K562 (cell line): Measurements from ENCODE around the gene LRRC58. TPM values are rescaled to one million over a fixed set of nuclear protein-coding genes. Genes with fewer than 3 reads are reported as not detected.

Experiments
- ATAC-seq: fragments of 200-7000 bp; cut with Tn5 transposase; 3 replicates; pipeline ENCODE4 v1.9.1; 2020; ENCODE audit warnings: moderate library complexity
- BruUV-seq: library from RNA; stranded (reverse); fragments of 400-500 nt; replicated peaks from 2 replicates; lab custom pipeline; 2021; lab: Mats Ljungman, UMichigan
- CTCF ChIA-PET: fragments of 300-600 bp; formaldehyde crosslinking; extraction: SDS; loops from one replicate; lab custom pipeline; 2021; ENCODE audit warnings: low intra/inter-chr PET ratio; lab: Yijun Ruan, JAX
- POLR2A ChIA-PET: fragments of 300-600, 350-650 bp; sonication (Branson Sonifier 250); formaldehyde crosslinking; extraction: SDS; loops from one replicate; lab custom pipeline; 2021; ENCODE audit warnings: antibody characterized with exemption, inconsistent platforms; lab: Yijun Ruan, JAX
- DNase-seq, 4 experiments: peaks; one replicate each; pipeline versions ENCODE4 v3.0.0 to v3.0.0-alpha.2; 2011 to 2018; ENCODE audit warnings: low spot score in 3 of 4, mixed read lengths in 3 of 4; ENCODE audit errors: extremely low read depth in 1 of 4
- FAIRE-seq: peaks from 2 replicates; lab custom pipeline; 2011; peaks lifted over from hg19 to GRCh38; lab: Jason Lieb, UNC
- H2AFZ ChIP-seq: 2 replicates; pipeline ENCODE4 v1.6.0; 2011; ENCODE audit warnings: low read depth, low read length, control low read depth, inconsistent platforms
- H3K27ac ChIP-seq: fragments of 200-600 bp; 3 replicates; pipeline ENCODE4 v1.8.0; 2011; ENCODE audit warnings: low read depth, mild to moderate bottlenecking, control low read depth, inconsistent platforms, low read length, moderate library complexity, mixed read lengths; ENCODE audit errors: extremely low read depth
- H3K27me3 ChIP-seq, 2 experiments: fragments of 300-600 bp in 1 of 2; 2 replicates in 1 of 2; 3 replicates in 1 of 2; pipeline versions ENCODE4 v1.6.0 to v1.8.0; 2011; ENCODE audit warnings: inconsistent platforms in 2 of 2, low read length in 2 of 2, mild to moderate bottlenecking in 1 of 2, mixed read lengths in 1 of 2, moderate library complexity in 1 of 2; ENCODE audit not compliant: control insufficient read depth in 2 of 2, insufficient read depth in 2 of 2
- H3K36me3 ChIP-seq: fragments of 300-600 bp; 3 replicates; pipeline ENCODE4 v1.8.0; 2011; ENCODE audit warnings: mild to moderate bottlenecking, low read length, inconsistent platforms; ENCODE audit not compliant: control insufficient read depth, insufficient read depth
- H3K4me1 ChIP-seq, 2 experiments: fragments of 200-600 bp in 1 of 2; replicated peaks in 1 of 2; 2 replicates in 1 of 2; 3 replicates in 1 of 2; pipeline versions ENCODE4 v1.5.1 to v1.8.0; 2011; ENCODE audit warnings: inconsistent platforms in 2 of 2, low read length in 2 of 2, mild to moderate bottlenecking in 1 of 2, mixed read lengths in 1 of 2, moderate library complexity in 1 of 2; ENCODE audit not compliant: control insufficient read depth in 2 of 2, insufficient read depth in 2 of 2
- H3K4me2 ChIP-seq: 2 replicates; pipeline ENCODE4 v1.6.1; 2011; ENCODE audit warnings: low read length, control low read depth, inconsistent platforms, mixed read lengths; ENCODE audit not compliant: insufficient read depth
- H3K4me3 ChIP-seq: fragments of 200-600 bp; sonication (generic), shearing (Covaris generic); 2 replicates; pipeline ENCODE4 v1.5.1; 2016; ENCODE audit warnings: control low read depth, inconsistent platforms
- H3K79me2 ChIP-seq: fragments of 200-600 bp; 3 replicates; pipeline ENCODE4 v1.8.0; 2011; ENCODE audit warnings: low read length, inconsistent platforms; ENCODE audit not compliant: control insufficient read depth, insufficient read depth
- H3K9ac ChIP-seq, 2 experiments: 2 replicates each; pipeline versions ENCODE4 v1.6.0 to v1.6.1; 2011; ENCODE audit warnings: low read depth in 2 of 2, low read length in 2 of 2, control low read depth in 1 of 2, inconsistent platforms in 1 of 2, mild to moderate bottlenecking in 1 of 2, mixed read lengths in 1 of 2; ENCODE audit not compliant: insufficient read depth in 1 of 2
- H3K9me1 ChIP-seq: one replicate; pipeline ENCODE4 v1.6.0; 2011; ENCODE audit warnings: inconsistent platforms, mild to moderate bottlenecking, low read length, moderate library complexity; ENCODE audit not compliant: control insufficient read depth, insufficient read depth
- H3K9me3 ChIP-seq: replicated peaks from 2 replicates; pipeline ENCODE4 v1.5.1; 2011; ENCODE audit warnings: low read depth, low read length, inconsistent platforms; ENCODE audit not compliant: control insufficient read depth, insufficient read depth
- H4K20me1 ChIP-seq: replicated peaks from 2 replicates; pipeline ENCODE4 v1.6.1; 2011; ENCODE audit warnings: low read length, inconsistent platforms, mixed read lengths; ENCODE audit not compliant: control insufficient read depth, insufficient read depth
- ARID3B ChIP-seq: fragments of 250-450 bp; sonication (Bioruptor Pico); IDR thresholded peaks from 2 replicates; pipeline ENCODE4 v1.4.0; 2020; ENCODE audit warnings: borderline replicate concordance
- CTCF ChIP-seq, 3 experiments: IDR thresholded peaks in 2 of 3; conservative IDR thresholded peaks in 1 of 3; 2 replicates each; pipeline ENCODE4 v1.5.1; 2011 to 2012; ENCODE audit warnings: low read length in 3 of 3, mild to moderate bottlenecking in 3 of 3, control low read depth in 2 of 3, improper control_type of control experiment in 1 of 3, inconsistent platforms in 1 of 3, low read depth in 1 of 3, mixed read lengths in 1 of 3, moderate library complexity in 1 of 3; ENCODE audit not compliant: insufficient read depth in 2 of 3
- ELF1 ChIP-seq: fragments of 200-800 bp; sonication (Bioruptor generic); IDR thresholded peaks from 2 replicates; pipeline ENCODE4 v1.6.1; 2016; ENCODE audit warnings: missing genetic modification characterization, missing compliant biosample characterization
- PHB ChIP-seq: fragments of 250-450 bp; sonication (Bioruptor Pico); IDR thresholded peaks from 2 replicates; pipeline ENCODE4 v1.5.0; 2021
- PML ChIP-seq: IDR thresholded peaks from 2 replicates; pipeline ENCODE4 v1.6.1; 2012; ENCODE audit warnings: low read length, inconsistent platforms
- POLR2B ChIP-seq: fragments of 450-650 bp; IDR thresholded peaks from 2 replicates; pipeline ENCODE4 v1.6.1; 2018; ENCODE audit warnings: low read depth; ENCODE audit not compliant: partially characterized antibody
- PTRF ChIP-seq: fragments of 450-650 bp; IDR thresholded peaks from 2 replicates; pipeline ENCODE4 v1.6.1; 2016; ENCODE audit warnings: mild to moderate bottlenecking, missing genetic modification characterization, missing compliant biosample characterization
- PTTG1 ChIP-seq: fragments of 450-650 bp; IDR thresholded peaks from 2 replicates; pipeline ENCODE4 v1.6.1; 2016; ENCODE audit warnings: low read depth, mild to moderate bottlenecking, missing genetic modification characterization, missing compliant biosample characterization
- SMAD4 ChIP-seq: fragments of 250-450 bp; sonication (Bioruptor Pico); conservative IDR thresholded peaks from 2 replicates; pipeline ENCODE4 v1.8.0; 2021; ENCODE audit warnings: inconsistent platforms, mild to moderate bottlenecking, moderate library complexity
- TEAD2 ChIP-seq: fragments of 450-650 bp; IDR thresholded peaks from 2 replicates; pipeline ENCODE4 v1.6.1; 2016; ENCODE audit warnings: missing genetic modification characterization, control low read depth, missing compliant biosample characterization
- ZBTB8A ChIP-seq: fragments of 450-650 bp; IDR thresholded peaks from 2 replicates; pipeline ENCODE4 v1.6.1; 2018; ENCODE audit warnings: mild to moderate bottlenecking, moderate library complexity; ENCODE audit not compliant: partially characterized antibody
- ZNF3 ChIP-seq: fragments of 250-450 bp; sonication (Bioruptor Pico); IDR thresholded peaks from 2 replicates; pipeline ENCODE4 v1.5.0; 2021; ENCODE audit warnings: mild to moderate bottlenecking, moderate library complexity
- ZNF316 ChIP-seq: fragments of 450-650 bp; IDR thresholded peaks from 2 replicates; pipeline ENCODE4 v1.6.1; 2016
- ZNF444 ChIP-seq: fragments of 250-450 bp; sonication (Bioruptor Pico); IDR thresholded peaks from 2 replicates; pipeline ENCODE4 v1.4.0; 2020; ENCODE audit warnings: mild to moderate bottlenecking, moderate library complexity
- WGBS: fragments of 100-300 bp; shearing (Covaris generic); methylation state at CpG from one replicate; pipeline ENCODE4 v1.1.6; 2016; ENCODE audit warnings: low coverage, mixed read lengths; ENCODE audit not compliant: insufficient coverage; ENCODE audit errors: missing lambda C conversion rate; 5-methylcytosine and 5-hydroxymethylcytosine counted together
- in situ Hi-C: fragments of 300-500 bp; cut with MboI; formaldehyde crosslinking; loops from 4 replicates; pipeline ENCODE4 v1.15.0; 2018; ENCODE audit warnings: inconsistent platforms, mixed read lengths
- intact Hi-C: fragments of 100-400 bp; cut with micrococcal nuclease; formaldehyde crosslinking; loops from 2 replicates; pipeline ENCODE4 v1.14.2; 2022
- polyA plus RNA-seq, 8 experiments: library from polyadenylated mRNA; depleted of rRNA in 4 of 8; stranded (reverse) in 5 of 8; unstranded in 3 of 8; fragments of >200 nt; fragmentation: Nextera tagmentation in 2 of 8; fragmentation: Illumina TruSeq in 1 of 8; extraction: Ambion mirVana in 2 of 8; extraction: Trizol in 1 of 8; gene quantifications; 2 replicates each; pipeline versions ENCODE4 v1.2.1 to v1.2.3, GENCODE V29; 2011 to 2014; ENCODE audit warnings: inconsistent platforms in 1 of 8, missing spikeins in 1 of 8
- total RNA-seq, 7 experiments: library from RNA; depleted of rRNA in 6 of 7; stranded (reverse); fragments of >200 nt in 6 of 7; fragmentation: Illumina TruSeq in 2 of 7; extraction: Trizol in 2 of 7; gene quantifications; 2 replicates each; pipeline versions ENCODE4 v1.2.1 to v1.2.3, GENCODE V29; 2011 to 2021; ENCODE audit warnings: low replicate concordance in 1 of 7

LRRC58 gene
- total and polyA plus RNA-seq, 9 of the 15 experiments (the other 6 are each of a cell fraction or from before 2014, with no cell fraction given) = 5.6 to 26.6 (median 14.8) TPM

- no peaks in the 10 kb centered on the region for H3K27me3 ChIP-seq
- H3K4me1 ChIP-seq = no peaks in the 10 kb centered on the region
- no peaks in the 10 kb centered on the region for H3K9me1 ChIP-seq
- H3K79me2 ChIP-seq = no peaks in the 10 kb centered on the region
- H3K27ac ChIP-seq = no peak overlapping the region
- no peaks in the 10 kb centered on the region for H4K20me1 ChIP-seq
- no TSS peak for BruUV-seq
- 0% methylated on average over 2 of the region's 2 CpGs for WGBS
- no peaks in the 10 kb centered on the region for H3K36me3 ChIP-seq
- CTCF ChIA-PET = no interaction called here
- no peak overlapping the region for H3K9ac ChIP-seq
- DNase-seq (no peak), FAIRE-seq (no peak), ATAC-seq (no peak)
- H2AFZ ChIP-seq = no peak overlapping the region
- no peak overlapping the region for H3K4me2 ChIP-seq
- in situ Hi-C loops = no loop called here
- no peak overlapping the region for H3K4me3 ChIP-seq
- intact Hi-C loops = no loop called here
- H3K9me3 ChIP-seq = no peaks in the 10 kb centered on the region
- TF ChIP-seq ELF1 (tag) (no peak), CTCF (IDR thresholded peaks at IDR 0.05 in 2 of 3, conservative IDR thresholded peaks at IDR 0.05 in 1 of 3; ENCODE audit: insufficient read depth in 2 of 3, low read depth in 1 of 3, low read length in 3 of 3) (no peak), PTTG1 (tag) (no peak), POLR2B (no peak), PML (no peak), SMAD4 (CRISPR knock-in tag) (no peak), PTRF (tag) (no peak), ZBTB8A (no peak), ARID3B (CRISPR knock-in tag) (no peak), PHB (CRISPR knock-in tag) (no peak), ZNF3 (CRISPR knock-in tag) (no peak), ZNF444 (CRISPR knock-in tag) (no peak), ZNF316 (no peak), TEAD2 (tag) (no peak)
- POLR2A ChIA-PET = no interaction called here
Observed at GRCh38 chr3:120276767-120277166, 72.4 kb downstream of the LRRC58 start.
